GM19238 (cell line): ENCODE measurements around the gene CAMK2B.

Experiments
- DNase-seq: peaks from one replicate; pipeline ENCODE4 v3.0.0; 2011; ENCODE audit warnings: low spot score; ENCODE audit not compliant: insufficient read length

CAMK2B gene

DNA sequence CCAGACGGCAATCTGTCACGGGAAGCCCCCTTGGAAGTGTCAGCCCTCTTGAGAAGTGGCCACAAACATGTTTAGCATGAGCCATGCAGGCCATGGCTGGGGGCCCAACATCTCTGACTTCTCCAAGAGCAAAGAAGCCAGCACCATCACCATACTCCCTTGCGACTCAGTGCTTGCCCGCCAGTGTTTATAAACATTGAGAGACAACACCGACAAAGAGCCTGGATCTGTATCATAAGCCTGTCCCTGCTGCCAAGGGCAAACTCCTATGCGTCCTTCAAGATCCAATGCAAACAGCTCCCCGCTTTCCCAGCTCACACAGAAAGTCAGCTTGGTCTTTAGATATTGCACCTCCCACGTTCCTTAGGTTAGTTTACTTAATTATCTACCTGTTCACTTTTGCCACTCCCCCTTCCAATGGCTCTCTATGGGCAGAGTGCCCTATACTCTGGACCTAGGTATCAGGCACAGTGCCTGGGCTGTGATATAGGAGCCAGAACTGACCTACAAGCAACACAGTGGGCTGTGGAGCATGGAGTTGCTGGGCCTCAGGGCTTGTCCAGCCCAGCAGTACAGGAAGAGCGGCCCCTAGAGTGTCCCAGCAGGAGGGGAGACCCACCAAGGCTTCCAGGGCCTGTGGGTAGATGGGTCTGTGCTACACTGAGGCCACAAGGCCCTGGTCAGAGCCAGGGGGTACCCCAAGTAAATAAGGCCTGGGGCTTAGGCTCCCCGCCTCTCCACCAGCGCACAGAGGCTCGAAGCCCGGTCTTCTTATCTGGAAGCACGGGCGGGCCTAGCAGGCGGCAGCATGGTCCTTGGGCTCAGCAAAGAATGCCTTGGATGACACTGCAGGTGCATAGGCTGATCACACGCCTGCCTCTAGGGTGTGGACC lies 37.7 kb downstream of the CAMK2B start:
- no peak for DNase-seq

DNA sequence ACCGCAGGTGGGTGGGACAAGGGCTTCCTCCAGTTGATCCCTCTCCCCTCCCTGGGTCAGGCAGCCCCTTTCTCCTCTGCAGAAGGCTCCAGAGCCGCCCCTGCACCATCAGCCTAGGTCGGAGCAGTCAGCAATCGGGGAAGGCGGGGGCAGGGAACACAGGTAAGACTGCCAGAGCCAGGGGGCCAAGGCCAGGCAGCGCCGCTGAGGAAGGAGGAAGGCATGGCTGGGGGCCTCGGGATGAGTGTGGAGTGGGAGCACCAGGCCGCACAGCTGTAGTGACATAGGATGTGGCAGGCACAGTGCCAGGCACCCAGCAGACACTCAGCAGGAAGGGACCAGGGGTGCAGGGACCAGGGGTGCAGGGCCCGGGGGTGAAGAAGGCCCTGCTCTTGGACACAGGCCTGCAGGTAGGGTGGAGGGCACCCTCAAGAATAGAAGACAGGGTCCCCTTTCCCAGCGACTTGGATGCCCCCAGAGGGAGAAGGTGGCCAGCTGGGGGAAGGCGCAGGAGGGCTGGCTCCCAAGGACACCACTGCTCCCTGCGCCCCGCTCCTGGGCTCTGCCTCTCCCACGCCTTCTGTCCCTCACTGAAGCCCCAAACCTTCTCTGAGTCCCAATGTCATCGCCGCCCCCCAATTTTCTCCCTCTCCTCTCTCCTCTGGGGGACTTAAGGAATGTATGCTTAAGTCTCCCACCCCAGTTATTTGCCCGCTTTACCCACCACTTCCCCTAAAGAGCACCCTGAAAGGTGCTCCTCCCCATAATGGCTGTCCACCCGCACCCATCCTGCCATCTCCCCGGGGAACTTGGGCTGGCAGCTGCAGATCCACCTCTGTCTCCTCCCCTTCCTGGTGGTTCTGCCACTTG lies 38.5 kb downstream of the CAMK2B start:
- no peak for DNase-seq

DNA sequence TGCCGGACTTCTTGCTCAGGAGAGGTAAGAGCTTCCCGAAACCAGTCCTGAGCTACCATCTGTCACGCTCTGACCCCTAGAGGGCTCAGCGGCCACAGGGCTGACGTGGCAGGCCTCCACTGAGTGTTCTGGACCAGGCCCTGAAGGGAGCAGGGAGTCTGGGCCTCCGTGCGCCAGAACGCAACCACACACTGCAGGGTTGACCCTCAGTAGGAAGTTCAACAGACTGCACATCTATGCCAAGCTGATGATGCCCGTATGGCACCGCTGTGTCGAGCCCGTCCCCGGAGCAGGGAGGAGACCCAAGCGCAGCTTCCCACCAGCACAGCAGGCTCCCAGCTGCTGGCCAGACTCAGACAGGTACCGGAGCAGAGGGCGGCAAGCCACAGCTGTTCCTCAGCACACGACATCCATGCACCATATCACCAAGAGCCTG lies 39.2 kb downstream of the CAMK2B start:
- DNase-seq: no peak

DNA sequence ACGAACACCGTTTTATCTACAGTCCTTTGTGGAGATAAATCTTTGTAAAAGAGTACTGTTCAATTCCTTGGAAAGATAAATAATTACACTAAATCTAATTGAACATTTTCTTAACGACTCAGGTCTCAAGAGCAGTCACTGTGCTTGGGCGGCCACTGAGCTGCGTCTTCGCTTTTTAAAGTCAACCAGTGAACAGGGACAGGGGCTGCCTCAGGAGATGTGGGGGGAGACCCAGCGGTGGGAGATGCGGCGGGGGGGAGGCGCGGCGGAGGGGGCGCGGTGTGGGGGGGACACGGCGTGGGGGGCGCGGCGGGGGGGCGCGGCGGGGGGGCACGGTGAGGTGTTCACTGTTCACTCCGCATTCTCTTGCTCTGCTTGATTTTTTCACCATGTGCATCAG lies 39.8 kb downstream of the CAMK2B start:
- no peak for DNase-seq

DNA sequence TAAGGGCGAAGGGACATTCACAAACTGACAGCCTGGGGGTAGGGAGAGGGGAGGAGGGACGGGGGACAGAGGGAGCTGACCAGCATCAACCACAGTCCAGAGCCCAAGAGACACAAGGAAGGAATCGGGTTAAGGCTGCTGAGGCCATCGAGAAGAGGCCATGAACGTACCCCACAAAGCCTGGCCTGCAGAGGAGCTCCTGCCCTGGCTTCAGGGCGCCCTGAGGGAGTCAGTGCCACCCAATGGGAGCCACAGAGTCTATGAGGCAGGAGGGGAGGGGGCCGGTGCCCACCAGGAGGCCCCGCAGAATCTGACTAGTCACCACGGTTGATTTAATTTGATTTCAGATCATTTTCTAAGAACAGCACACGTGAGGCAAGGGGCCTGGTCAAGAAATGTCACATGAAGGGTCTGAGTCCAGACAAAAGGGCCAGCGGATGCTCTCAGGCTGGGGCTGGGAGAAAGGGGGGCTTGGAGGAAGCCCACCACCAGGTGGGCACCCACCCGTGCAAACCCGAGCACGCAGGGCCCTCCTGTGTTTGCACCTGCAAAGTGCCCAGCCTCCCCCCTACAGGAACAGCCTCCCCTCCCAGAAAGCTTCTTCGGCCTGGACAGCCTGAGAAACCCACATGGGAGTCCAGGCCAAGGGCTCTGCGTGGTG lies 40.4 kb downstream of the CAMK2B start:
- no peak for DNase-seq

DNA sequence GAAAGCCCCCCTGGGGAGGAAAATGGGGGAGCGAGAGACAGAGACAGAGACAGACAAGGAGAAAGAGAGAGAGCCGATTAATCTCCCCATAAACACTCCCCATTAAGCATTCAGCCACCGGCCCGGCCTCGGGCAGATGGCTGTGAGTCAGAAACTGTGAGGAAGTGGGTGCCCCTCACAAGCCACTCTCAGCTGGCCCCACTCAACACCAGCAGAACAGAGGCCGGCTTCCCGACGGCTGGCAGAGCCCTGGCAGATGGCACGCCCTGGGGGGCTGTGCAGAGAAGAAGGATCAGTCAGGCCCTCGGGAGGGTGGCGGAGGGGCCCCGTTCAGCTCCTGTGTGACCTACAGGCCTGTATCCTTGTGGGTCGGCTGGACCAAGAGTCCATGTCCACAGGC lies 41.2 kb downstream of the CAMK2B start:
- DNase-seq: no peak

DNA sequence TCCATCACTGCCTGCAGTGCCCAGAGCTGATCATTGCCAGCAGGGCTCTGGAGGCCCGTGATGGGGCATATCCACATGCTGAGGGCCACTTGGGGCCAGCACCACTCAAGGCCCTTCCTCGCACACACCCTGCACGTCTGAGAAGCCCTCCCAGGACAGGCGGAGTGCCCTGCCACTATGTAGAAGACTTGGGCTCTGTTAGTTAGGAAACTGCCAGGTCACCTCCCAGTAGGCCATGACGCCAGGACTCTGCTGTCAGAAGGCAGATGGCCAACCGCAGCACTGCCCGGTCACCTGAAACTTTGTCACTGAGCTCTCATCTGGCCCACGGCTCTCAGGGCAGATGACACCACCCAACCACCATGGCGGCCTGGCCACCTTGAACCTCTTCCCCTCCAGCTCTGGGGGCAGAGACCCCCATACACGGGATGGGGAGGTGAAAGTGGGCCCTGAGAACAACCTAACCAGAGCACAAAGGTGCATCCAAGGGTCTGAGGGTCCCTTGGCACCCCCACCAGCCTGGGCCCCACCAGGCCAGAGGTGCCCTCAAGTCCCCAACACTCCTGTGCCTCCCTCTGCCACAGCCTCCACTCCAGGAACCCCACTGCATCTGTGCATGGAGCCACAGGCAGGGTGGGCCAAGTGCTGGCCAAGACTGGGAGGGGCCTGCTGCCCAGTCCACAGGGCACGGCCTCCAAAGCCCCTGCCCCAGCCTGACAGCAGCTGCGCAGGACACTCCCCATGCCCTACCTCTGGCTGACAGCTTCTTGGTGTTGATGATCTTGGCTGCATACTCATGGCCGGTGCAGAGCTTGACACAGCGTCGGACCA lies 41.8 kb downstream of the CAMK2B start:
- no peak for DNase-seq

DNA sequence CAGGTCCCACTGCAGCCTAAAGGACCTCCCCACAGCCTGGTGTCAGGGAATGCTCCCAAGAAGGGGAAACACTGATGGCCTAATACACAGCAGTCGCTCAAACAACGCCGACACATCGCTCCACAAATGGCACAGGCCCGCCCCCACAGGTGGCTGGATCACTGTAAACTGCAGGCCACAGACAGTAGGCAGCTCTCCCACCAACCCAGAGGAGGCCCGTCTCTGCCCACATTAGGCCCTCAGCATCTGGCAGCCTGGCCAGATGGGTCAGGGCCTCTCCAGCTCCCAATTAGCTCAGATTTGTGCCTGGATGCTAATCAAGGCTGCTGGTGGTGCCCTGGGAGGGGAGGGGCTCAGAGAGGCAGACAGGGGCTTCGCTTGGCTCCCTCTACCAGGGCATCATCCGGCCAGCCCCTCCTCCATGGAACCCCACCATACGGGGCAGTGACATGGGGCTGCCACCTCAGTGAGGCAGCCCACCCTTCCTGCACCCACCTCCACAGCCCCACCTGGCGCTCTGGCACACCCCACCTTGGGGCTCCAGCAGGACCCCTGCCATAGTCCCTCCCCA lies 42.7 kb downstream of the CAMK2B start:
- no peak for DNase-seq

DNA sequence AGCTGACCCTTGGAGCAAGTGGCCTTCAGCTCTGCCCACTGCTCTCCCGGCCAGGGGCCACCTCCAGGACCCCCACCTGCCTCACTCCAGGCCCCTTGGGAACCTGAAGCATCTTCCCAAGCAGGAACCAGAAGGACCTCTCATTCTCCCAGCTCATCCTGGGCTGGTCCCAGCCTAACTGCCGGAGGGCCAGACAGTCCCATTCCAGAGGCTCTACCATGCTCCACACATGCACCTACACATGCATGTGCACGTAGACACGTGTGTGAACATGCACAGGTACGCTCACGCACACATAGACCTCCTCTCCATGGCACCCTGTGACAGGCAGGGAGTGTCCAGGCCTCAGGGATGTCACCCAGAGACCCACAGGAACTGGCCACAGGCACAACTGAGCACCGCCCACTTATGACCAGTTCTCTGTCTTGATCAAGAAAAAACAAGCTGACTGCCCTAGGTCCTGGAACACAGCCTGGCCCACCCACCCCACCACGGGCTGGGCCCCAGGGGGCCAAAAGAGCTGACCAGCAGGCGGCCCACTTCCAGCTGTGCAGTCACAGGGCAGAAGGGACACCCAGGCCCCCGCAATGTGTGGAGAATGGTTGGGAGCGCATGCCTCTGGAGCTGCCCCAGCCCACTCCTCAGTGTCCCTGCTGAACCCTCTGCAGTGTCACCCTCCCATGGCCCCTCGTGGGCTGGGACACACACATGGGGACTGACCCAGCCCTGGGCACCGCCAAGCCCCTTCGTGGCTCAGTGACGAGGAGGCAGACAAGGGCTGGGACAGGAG lies 43.4 kb downstream of the CAMK2B start:
- no peak for DNase-seq

DNA sequence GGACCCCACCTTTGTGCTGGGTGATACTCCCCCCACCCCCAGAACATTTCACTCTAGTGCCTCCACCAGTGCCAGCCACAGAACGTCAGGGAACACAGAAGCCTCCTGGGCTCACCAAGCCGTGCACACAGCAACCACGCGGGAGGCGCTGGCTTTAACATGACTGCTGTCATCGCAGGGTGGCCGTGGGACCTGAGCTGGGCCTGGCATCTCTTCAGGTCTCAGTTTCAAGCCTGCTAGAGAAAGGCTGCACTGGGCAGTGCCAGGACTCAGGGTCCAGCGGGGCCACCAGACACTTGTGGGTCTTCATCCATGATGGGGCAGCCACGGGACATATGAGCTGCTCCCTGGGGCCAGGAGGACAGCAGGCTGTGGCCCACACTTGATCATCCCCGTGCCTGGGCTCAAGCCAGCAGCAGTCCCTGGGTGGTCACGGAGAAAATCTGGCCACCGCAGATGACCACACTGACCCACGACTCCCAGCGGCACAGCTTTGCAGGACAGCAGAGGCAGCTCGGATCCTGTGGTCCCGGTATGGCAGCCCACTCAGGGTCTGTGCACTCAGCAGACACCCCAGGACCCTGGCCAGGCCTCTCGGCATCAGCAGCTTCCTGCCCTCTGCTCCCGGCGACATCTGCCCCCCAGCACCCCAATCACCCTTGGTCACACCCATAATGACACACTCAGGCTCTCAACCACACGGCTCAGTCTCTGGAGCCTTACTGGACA lies 44.2 kb downstream of the CAMK2B start:
- DNase-seq: no peak

DNA sequence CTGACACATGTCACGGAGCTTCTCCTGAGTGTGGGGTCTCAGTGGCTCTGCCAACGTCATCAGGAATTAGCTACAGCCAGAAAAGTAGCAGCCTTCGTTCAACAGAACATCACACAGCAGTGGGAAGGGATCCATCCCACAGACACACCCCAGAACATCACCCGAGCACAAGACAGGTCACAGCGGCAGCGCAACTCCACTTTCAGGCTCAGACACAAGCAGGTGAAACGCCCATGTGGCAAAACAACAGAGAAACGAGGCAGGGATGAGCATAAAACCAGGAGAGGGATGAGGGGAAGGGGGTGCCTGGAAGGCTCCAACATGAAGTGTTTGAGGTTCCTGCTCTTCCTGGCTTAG lies 44.8 kb downstream of the CAMK2B start:
- DNase-seq: no peak

DNA sequence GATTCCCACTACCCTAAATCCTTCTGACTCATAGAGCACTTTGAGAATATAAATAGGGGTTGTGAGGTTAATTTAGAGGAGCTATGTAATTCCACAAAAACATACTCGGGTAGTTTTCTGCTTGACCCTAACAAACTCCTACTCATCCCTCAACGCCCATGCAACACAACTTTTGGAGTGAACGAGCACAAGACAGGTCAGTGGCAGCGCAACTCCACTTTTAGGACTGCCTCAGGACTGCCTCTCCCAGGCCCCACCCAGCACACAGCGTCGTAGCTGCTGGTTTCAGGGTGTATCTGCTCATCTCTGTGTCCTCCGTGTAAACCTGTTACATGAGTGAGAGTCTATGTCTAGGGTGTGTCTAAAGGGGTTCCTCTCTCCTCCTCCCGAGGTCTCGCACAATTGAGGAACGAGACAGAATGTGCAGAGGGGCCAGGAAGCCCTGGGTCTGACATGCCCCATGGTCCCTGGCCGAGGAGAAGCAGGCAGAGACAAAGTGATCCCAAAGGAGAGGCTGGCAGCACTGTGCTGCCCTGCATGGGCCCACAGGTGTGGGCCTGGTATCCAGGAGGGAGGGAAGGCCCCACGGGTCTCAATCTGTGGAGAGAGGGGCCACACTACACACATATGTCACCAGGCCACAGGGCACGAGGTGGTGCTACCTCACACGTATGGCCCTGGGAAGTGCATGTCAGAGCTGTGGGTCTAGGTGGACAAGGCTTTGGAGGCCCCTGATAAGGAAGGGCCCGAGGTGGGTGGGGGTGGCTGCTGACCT lies 45.5 kb downstream of the CAMK2B start:
- no peak for DNase-seq

DNA sequence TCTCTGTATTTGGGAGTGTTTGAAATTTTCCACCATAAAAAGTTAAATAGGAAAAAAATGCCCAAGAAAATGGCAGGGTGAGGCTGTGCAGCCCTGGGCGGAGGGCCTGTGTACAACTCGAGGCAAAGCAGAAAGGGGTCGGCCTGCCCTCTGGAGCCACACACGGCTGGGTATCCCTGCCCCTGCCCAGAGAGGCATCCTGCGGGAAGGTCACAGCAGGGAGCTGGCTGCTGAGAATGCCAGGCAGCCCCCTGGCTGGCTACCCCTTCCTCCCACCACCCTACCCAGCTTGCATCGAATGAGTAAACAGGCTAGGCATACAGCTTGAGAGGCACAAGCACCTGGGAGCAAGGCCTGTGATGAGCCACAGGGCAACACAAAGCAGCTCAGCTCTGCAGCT lies 46.1 kb downstream of the CAMK2B start:
- no peak for DNase-seq

DNA sequence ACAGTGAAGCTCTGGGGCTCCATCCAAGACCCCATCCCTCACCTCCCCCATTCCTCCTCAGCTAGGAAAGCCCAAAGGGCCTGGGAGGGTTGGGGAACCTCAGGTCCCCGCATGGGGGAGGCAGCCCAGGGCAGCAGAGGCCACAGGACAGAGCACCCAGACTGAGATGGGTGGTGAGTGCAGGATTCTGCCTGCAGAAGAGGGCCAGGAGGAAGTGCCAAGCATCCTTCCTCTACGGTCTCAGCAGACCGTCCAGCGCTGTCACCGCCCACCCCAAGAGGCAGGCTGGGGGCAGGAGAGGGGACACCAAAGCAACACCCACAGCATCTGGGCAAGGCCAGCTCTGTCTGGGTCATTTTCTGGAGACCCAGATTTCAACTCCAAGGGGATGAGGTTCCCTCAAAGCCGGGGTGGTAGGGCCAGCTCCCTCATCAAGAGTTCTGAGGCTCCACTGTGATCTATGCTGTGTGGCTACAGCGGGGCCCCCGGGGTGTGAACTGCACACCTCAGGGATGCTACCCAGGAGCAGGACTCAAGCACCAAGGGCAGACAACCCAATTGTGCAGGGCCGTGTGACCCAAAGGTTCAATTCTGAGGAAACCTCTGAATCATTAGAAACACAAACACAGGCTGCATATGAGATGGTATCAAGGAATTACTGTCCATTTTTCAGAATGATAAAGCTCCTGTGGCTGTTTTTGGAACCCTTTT lies 46.8 kb downstream of the CAMK2B start:
- no peak for DNase-seq

DNA sequence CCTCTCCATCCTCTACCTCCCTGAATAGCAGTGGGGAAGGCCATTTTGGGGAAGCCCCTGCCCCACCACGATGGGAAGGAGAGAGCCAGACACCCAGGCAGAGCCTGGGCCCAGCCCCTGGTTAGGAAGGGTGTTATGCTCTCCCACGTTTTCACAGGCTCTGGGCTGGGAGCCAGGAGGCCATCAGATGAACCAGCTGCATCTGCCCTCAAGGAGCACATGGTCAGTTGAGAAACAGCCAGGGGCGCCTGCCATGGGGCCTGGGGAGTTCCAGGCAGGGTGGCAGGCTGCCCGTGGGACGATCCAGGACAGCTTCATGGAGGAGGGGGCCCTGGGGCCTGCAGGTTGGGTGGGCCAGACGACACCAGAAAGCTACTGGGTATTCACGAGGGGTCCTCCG lies 47.5 kb downstream of the CAMK2B start:
- DNase-seq: no peak

DNA sequence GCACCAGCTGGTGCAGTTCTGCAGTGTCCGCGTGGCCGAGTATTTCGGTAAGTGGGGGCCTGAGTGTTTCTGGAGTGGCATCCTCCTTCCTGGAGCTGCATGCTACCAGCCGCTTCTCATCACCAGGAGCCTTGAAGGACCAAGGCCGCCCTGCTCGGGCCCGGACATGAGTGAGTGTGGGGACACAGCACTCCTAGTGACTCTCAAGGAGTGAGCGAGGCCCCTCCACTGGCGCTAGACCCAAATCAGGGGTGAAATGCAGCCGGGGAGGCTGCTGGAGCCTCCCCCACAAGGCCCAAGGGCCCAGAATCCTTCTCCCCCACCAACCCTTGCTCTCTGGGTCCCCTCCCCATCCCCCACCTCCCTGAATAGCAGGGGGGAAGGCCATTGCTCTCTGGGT lies 48.0 kb downstream of the CAMK2B start:
- no peak for DNase-seq

DNA sequence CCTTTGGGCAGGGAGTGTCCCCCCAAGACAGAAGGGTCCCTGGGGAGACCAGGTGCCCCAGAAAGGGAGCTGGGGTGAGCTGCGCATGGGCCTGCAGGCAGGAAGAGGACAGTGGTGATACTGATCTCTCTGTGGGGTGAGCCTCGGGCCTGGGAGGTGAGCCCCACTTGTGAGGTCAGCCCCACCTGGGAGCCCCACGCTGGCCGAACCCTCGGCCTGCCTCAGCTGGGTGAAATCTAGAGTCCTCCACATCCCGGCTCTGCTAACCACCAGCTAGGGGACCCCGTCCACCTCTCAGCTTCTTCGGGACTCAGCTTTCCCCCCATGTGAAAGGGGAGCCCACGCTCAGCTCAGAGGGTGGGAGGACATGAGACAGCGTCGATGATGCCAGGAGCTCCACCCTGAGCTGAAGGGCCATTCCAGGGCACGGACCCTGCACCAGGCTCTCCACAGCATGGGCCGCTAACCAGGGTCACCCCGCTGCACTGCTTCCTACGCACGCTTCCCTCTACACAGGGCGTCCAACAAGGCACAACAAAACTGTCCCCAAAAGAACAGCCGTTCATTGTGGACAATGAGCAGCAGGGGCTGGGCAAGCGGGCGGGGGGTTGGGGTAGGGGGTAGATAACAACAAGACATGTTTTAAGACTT lies 48.7 kb downstream of the CAMK2B start:
- DNase-seq: no peak
